ENCODE results near the gene RIMOC1.

Gene RIMOC1

DNA sequence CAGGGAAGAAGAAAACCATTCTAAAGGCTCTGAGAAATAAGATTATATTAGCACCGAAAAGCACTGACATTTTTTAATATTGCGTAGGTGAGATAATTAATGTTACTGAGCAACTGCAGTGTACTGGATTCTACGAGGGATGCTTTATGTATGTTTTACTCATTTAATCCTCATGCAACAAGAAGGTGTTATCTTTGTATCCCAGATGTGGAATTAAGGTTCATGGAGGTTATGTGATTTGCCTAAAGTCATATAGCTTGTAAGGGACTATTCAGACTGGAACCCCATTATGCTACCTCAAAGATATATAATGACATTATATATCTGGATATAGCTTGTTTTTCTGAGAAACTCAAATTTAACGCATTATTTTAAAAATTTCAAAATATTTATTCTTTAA lies 23.5 kb downstream of the RIMOC1 start:
- H3K27ac ChIP-seq (replicated peaks), result no peak overlapping the region
- DNase-seq (ENCODE audit: low read depth in 1 of 2, low spot score in 1 of 2), result no peak
- TF ChIP-seq SPI1 (IDR thresholded peaks at IDR 0.05; ENCODE audit: borderline replicate concordance, low read depth) (no peak), GABPA (IDR thresholded peaks at IDR 0.05; ENCODE audit: low read depth) (no peak), POLR2AphosphoS5 (IDR thresholded peaks at IDR 0.05; ENCODE audit: low read depth) (no peak)
- TF ChIP-seq, protein P1, sequence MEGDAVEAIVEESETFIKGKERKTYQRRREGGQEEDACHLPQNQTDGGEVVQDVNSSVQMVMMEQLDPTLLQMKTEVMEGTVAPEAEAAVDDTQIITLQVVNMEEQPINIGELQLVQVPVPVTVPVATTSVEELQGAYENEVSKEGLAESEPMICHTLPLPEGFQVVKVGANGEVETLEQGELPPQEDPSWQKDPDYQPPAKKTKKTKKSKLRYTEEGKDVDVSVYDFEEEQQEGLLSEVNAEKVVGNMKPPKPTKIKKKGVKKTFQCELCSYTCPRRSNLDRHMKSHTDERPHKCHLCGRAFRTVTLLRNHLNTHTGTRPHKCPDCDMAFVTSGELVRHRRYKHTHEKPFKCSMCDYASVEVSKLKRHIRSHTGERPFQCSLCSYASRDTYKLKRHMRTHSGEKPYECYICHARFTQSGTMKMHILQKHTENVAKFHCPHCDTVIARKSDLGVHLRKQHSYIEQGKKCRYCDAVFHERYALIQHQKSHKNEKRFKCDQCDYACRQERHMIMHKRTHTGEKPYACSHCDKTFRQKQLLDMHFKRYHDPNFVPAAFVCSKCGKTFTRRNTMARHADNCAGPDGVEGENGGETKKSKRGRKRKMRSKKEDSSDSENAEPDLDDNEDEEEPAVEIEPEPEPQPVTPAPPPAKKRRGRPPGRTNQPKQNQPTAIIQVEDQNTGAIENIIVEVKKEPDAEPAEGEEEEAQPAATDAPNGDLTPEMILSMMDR (IDR thresholded peaks at IDR 0.05; ENCODE audit: insufficient read depth, low read length), result no peak
- TF ChIP-seq, protein P2, sequence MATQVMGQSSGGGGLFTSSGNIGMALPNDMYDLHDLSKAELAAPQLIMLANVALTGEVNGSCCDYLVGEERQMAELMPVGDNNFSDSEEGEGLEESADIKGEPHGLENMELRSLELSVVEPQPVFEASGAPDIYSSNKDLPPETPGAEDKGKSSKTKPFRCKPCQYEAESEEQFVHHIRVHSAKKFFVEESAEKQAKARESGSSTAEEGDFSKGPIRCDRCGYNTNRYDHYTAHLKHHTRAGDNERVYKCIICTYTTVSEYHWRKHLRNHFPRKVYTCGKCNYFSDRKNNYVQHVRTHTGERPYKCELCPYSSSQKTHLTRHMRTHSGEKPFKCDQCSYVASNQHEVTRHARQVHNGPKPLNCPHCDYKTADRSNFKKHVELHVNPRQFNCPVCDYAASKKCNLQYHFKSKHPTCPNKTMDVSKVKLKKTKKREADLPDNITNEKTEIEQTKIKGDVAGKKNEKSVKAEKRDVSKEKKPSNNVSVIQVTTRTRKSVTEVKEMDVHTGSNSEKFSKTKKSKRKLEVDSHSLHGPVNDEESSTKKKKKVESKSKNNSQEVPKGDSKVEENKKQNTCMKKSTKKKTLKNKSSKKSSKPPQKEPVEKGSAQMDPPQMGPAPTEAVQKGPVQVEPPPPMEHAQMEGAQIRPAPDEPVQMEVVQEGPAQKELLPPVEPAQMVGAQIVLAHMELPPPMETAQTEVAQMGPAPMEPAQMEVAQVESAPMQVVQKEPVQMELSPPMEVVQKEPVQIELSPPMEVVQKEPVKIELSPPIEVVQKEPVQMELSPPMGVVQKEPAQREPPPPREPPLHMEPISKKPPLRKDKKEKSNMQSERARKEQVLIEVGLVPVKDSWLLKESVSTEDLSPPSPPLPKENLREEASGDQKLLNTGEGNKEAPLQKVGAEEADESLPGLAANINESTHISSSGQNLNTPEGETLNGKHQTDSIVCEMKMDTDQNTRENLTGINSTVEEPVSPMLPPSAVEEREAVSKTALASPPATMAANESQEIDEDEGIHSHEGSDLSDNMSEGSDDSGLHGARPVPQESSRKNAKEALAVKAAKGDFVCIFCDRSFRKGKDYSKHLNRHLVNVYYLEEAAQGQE (IDR thresholded peaks at IDR 0.05; ENCODE audit: insufficient replicate concordance, low read depth), result no peak
- H3K4me3 ChIP-seq (replicated peaks; ENCODE audit: insufficient read depth, low read length), result no peak overlapping the region
- no peaks in the 10 kb centered on the region for H3K27me3 ChIP-seq (ENCODE audit: insufficient read depth, poor library complexity, severe bottlenecking)

DNA sequence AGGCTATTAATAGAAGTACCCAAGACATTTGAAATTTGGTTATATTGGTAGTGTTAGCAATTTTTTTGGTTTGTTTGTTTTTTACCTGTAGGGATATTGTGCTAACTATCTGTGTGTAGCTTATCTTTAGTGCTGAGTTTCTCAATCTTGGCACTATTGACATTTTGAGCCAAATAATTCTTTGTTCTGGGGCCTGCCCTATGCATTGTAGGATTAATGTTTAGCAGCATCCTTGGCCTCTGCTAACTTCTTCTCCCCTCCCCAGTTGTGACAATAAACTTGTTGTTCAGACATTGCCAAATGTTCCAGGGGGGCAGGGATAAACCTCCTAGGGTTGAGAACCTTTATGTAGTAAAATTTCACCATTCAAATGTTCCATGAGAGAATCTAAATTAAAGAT lies 24.9 kb downstream of the RIMOC1 start:
- Histone ChIP-seq H3K27me3 (ENCODE audit: insufficient read depth, poor library complexity, severe bottlenecking) (no peaks in the 10 kb centered on the region), H3K27ac (replicated peaks) (no peak overlapping the region), H3K4me3 (replicated peaks; ENCODE audit: insufficient read depth, low read length) (no peak overlapping the region)
- DNase-seq (ENCODE audit: low read depth in 1 of 2, low spot score in 1 of 2), result no peak
- TF ChIP-seq GABPA (IDR thresholded peaks at IDR 0.05; ENCODE audit: low read depth) (no peak), POLR2AphosphoS5 (IDR thresholded peaks at IDR 0.05; ENCODE audit: low read depth) (no peak), SPI1 (IDR thresholded peaks at IDR 0.05; ENCODE audit: borderline replicate concordance, low read depth) (no peak)
- TF ChIP-seq, protein P1 (IDR thresholded peaks at IDR 0.05; ENCODE audit: insufficient read depth, low read length), result no peak
- TF ChIP-seq, protein P2 (IDR thresholded peaks at IDR 0.05; ENCODE audit: insufficient replicate concordance, low read depth), result no peak

DNA sequence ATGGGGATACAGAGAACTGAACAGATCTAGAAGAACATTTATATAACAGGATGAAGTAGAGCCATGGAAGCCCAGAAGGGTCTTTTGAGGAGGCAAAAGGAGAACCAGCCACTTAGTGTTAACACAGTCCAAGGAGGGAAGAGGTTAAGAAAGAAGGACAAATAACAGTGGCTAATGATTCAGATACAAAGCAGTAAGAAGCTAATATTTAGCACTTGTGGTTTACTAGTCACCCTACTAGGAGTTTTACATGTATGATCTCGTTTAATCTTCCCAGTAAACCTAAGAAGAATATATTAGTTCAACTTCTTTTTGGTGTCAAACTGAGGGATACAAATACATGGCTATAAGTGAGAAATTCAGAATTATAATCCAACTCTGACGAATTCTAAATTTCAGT lies 28.6 kb downstream of the RIMOC1 start:
- Histone ChIP-seq H3K27me3 (ENCODE audit: insufficient read depth, poor library complexity, severe bottlenecking) (no peaks in the 10 kb centered on the region), H3K27ac (replicated peaks) (no peak overlapping the region), H3K4me3 (replicated peaks; ENCODE audit: insufficient read depth, low read length) (no peak overlapping the region)
- no peak for DNase-seq (ENCODE audit: low read depth in 1 of 2, low spot score in 1 of 2)
- no peak for TF ChIP-seq SPI1 (IDR thresholded peaks at IDR 0.05; ENCODE audit: borderline replicate concordance, low read depth)
- TF ChIP-seq, protein P2 (IDR thresholded peaks at IDR 0.05; ENCODE audit: insufficient replicate concordance, low read depth), result no peak
- TF ChIP-seq GABPA (IDR thresholded peaks at IDR 0.05; ENCODE audit: low read depth), result no peak
- TF ChIP-seq, protein P1 (IDR thresholded peaks at IDR 0.05; ENCODE audit: insufficient read depth, low read length), result no peak
- no peak for TF ChIP-seq POLR2AphosphoS5 (IDR thresholded peaks at IDR 0.05; ENCODE audit: low read depth)
